KOPT-K1 (cell line): Measurements from ENCODE around the gene RGS7.
"Not testable (repeated sequence)": the region's sequence is repeated elsewhere in the genome, so short reads cannot be mapped to it uniquely, and the experiment has no call there.

ENCODE experiments used
- H3K27ac ChIP-seq: fragments of 200-600 bp; sonication (generic); 2 replicates; pipeline ENCODE4 v1.5.1; 2016; ENCODE audit warnings: antibody characterized with exemption, mild to moderate bottlenecking, low read depth, low read length; ENCODE audit not compliant: poor library complexity, severe bottlenecking
- H3K36me3 ChIP-seq: fragments of 200-600 bp; sonication (generic); 2 replicates; pipeline ENCODE4 v1.5.1; 2017; ENCODE audit warnings: antibody characterized with exemption, mild to moderate bottlenecking, low read length, moderate library complexity; ENCODE audit not compliant: insufficient read depth
- H3K9me3 ChIP-seq: fragments of 200-600 bp; sonication (generic); 2 replicates; pipeline ENCODE4 v1.5.1; 2017; ENCODE audit warnings: antibody characterized with exemption, low read length, mild to moderate bottlenecking; ENCODE audit not compliant: insufficient read depth, poor library complexity, severe bottlenecking

The RGS7 gene

DNA sequence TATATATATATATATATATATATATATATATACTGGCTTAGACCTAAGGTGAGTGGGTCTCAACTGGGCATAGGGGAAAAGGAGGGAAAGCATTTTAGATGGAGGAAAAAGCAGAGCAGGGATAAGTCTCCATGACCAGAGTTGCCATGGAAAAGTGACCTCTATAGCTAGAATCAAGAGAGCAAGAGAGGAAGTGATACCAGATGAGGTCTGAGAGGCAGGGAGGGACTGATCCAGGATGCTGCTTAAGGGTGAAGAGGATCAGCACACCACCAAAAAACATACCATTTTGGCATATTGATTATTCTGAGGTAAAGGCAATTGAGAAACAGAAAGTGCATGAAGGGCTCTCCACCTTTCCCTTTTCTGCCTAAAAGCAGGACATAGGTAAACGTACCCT is 267.9 kb downstream of the RGS7 start:
- H3K36me3 ChIP-seq, H3K9me3 ChIP-seq: not testable (repeated sequence)

DNA sequence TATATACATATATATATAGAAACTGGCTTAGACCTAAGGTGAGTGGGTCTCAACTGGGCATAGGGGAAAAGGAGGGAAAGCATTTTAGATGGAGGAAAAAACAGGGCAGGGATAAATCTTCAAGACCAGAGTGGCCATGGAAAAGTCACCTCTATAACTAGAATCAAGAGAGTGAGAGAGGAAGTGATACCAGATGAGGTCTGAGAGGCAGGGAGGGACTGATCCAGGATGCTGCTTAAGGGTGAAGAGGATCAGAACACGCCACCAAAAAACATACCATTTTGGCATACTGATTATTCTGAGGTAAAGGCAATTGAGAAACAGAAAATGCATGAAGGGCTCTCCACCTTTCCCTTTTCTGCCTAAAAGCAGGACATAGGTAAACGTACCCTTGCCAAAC is 268.9 kb downstream of the RGS7 start:
- not testable (repeated sequence) for H3K27ac ChIP-seq, H3K9me3 ChIP-seq

More for the DNA sequence above, 267.9 kb downstream of the RGS7 start:
- not testable (repeated sequence) for H3K27ac ChIP-seq

DNA sequence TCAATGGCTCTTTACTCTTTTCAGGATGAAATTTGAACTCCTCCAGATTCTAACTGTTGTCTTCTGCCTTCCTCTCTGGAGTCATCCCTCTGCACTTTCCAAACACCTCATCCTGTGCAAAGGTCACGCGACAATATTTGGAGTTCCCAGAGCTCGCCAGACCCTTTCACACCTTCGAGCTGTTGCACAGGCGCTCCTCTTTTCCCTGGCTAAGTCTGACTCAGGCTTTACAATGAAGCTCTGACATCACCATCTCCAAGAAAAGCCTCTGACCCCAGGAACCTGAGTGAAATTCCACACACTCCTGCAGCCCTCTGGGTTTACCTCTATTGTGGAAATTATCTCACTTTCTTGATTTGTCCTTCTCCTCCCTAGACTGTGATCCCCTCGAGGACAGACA is 270.3 kb downstream of the RGS7 start:
- Histone ChIP-seq H3K27ac (no peak overlapping the region), H3K36me3 (no peaks in the 10 kb centered on the region), H3K9me3 (no peaks in the 10 kb centered on the region)

More for the DNA sequence above, 268.9 kb downstream of the RGS7 start:
- not testable (repeated sequence) for H3K36me3 ChIP-seq

DNA sequence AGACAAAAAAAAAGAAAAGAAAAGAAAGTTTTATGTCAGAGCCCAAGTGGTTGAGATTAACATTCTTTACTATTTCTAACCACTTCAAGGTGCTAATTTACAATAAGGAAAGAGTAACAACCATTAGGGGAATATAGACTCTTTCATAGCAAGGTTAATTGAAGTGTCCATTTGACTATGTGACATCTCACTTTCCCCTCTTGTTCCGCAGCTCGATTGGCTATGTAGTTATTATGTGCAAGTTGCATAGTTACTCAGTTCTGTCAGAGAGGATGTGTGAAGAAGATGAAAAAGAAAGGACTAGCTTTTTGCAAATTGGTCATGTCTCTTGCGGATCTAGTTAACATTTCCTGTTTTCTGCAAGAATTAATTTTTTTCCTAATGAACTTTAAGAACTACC is 273.7 kb downstream of the RGS7 start:
- Histone ChIP-seq H3K36me3 (no peaks in the 10 kb centered on the region), H3K9me3 (no peaks in the 10 kb centered on the region), H3K27ac (no peak overlapping the region)

DNA sequence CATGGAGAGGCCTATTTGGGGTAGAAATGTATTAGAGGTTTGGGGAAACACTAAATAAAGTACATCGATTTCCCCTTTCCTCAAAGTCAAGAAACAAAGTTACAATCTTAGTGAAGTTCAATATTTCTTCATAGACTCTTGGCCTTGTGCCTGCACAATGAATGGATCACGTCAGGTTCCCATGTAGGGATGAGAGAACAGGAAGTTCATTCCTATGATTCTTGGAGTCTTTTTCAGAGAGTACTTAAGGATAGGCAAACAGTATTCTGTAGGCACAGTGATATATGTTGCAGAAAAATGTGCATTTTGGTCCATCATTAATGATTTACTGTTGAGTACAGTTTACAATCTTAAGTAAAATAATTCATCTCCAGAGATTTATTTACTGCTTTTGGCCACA is 275.5 kb downstream of the RGS7 start:
- H3K36me3 ChIP-seq: no peaks in the 10 kb centered on the region
- H3K9me3 ChIP-seq: no peaks in the 10 kb centered on the region
- no peak overlapping the region for H3K27ac ChIP-seq

DNA sequence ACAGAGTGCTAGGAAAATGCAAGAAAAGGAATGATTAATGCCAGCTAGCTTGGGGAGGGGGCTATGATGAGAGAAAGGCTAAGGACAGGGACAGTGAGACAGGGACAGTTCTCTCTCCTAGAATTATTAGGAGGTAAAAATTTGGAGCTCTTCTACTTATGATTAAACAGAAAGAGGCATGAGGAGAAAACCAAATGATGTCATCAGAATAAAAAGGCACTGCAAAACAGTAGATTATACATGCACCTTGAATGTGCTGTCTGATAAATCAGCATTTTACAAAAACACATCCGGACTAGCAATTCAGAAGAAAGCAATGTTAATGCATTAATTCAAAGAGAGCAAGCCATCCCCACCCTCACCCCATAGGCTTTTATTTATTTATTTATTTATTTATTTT is 277.5 kb downstream of the RGS7 start:
- no peaks in the 10 kb centered on the region for H3K36me3 ChIP-seq
- H3K9me3 ChIP-seq: no peaks in the 10 kb centered on the region
- H3K27ac ChIP-seq: no peak overlapping the region

DNA sequence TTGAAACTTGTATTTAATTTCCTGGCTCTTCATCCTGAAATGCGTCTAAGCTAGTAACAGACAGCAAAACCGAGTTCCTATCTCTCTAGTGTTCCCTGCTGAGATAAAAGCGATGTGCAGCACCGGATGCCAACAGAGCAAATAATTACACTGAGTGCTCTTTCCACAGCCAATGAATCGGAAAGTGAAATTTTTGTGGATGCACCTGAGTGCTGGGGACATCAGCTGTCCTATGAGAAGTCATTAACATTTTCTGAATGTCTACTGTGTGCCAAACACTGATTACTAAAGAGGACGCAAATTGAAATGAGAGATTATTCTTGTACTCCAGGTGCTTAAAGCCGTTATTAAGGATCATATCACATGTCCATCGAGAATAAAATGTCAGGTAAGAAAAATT is 278.0 kb downstream of the RGS7 start:
- Histone ChIP-seq H3K9me3 (no peaks in the 10 kb centered on the region), H3K27ac (no peak overlapping the region), H3K36me3 (no peaks in the 10 kb centered on the region)

DNA sequence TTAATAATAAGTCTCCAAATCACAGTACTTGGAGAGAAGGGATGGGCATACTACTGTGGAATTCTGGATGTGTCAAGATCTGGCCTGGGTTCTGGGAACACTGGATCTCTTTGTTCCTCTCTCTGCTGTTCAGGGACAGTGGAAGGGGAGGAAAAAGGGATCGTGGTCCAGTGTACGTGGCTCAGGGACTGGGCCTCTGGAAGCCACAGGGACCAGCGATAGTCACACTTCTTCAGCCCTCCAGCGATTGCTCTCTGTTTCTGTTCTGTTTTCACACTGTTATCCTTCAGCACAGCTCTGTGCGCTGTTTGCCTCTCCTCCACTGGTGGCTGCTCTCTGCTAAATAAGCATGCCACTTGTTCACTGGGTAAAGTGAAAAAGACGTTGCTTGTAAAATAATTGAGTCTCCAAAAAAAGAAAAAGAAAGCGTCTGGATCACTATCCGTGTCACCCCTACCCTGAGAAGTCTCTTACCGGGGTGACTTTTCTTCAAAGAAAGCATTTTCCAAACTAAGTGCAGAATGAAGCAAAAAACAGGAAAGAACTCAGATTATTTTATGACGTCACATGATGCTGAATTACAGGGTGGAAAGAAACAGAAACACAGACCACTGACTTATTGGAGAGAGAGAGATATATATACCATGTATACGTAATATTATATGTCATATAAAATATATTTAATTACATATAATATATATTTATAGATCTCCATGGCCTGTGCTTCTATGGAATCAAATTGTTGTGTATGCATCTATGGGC is 279.4 kb downstream of the RGS7 start:
- no peak overlapping the region for H3K27ac ChIP-seq
- no peaks in the 10 kb centered on the region for H3K9me3 ChIP-seq
- H3K36me3 ChIP-seq: no peaks in the 10 kb centered on the region

DNA sequence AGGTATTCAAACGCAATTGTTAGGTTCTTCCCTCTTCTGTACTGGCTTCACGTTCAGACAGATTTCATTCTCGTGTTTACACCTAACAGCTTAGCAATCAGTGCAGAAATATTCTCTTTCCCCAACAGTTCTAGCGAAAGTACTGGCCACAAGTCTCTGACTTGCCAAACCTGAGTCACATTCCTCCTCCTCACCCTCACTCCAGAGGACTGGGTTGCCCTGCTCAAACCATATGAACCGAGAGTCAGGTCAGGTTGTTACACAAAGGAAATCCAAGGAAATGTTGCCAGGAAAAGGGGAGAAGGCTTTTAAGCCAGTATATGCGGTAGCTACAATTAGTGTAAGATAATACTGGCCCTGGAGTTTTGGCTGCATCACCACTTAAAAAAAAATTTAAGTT is 282.5 kb downstream of the RGS7 start:
- no peak overlapping the region for H3K27ac ChIP-seq
- no peaks in the 10 kb centered on the region for H3K9me3 ChIP-seq
- H3K36me3 ChIP-seq: no peaks in the 10 kb centered on the region

DNA sequence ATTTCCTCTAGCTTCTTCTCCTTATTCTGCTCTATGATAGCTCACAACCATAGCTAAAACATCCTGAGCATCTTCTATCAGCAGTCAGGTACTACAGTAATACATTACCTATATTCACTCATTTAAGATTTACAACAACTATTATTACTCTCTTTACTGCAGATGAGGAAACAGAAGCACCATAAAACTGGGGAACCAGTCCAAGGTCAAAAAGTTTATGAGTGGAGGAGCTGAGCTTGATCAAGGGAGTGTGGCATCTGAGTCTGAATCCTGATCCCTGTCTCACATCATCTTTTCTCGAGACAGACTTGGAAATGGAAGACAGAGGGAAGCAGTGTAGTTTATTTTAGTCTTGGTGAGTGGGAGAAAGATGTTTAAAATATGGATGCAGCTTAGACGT is 288.6 kb downstream of the RGS7 start:
- no peak overlapping the region for H3K27ac ChIP-seq
- H3K9me3 ChIP-seq: no peaks in the 10 kb centered on the region
- H3K36me3 ChIP-seq: no peaks in the 10 kb centered on the region

DNA sequence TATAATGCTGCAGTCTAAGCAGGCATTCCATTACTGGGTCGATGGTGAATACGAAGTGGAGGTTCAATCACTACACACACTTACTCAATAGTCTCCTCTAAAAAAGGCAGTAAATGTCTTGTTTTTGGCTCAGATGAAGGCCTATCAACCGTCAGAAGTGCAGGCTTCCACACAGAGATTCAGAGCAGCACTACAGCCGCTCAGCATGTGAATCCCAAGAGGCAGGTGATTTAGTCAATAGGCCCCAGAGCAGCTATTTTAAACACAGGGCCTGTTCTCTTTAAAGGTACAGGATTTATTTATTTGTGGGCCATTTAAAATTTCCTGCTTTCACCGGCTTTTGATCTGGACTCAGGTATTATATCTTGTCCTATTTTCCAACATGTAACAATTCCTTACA is 293.7 kb downstream of the RGS7 start:
- Histone ChIP-seq H3K27ac (no peak overlapping the region), H3K9me3 (no peaks in the 10 kb centered on the region), H3K36me3 (no peaks in the 10 kb centered on the region)

DNA sequence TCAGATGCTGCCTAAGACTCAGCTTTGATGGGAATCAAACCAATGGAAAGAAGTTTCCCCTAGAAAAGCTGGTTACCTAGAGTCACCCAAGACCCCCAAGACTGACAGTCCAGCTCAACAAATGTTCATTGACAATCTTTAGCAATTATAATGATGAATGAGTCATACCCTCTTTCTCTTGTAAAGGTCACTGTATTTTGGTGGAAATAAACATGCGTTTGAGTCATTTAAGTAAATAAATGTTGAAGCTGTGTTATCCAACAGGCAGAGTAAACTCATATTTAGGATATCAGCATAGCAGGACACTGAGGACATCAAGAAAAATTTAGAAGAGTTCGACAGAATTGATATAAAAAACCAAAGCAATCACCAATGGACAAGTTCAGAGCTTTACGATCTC is 295.9 kb downstream of the RGS7 start:
- Histone ChIP-seq H3K27ac (no peak overlapping the region), H3K36me3 (no peaks in the 10 kb centered on the region), H3K9me3 (no peaks in the 10 kb centered on the region)

DNA sequence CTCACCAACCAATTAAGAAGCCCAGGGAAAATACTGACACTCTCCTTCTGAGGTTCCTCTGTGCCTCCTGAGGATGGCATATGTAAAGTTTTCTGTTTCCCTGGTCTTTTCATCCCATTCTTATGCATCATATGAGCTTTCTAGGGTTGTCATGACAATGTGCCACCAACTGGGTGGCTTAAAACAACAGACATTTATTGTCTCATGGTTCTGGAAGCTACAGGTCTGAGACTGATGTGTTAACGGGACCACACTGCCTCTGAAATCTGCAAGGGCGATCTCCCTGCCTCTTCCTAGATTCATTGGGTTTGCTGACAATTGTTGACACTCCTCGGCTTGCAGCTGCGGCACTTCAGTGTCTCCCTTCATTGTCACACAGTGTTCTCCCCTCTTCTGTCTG is 308.4 kb downstream of the RGS7 start:
- Histone ChIP-seq H3K9me3 (no peaks in the 10 kb centered on the region), H3K36me3 (no peaks in the 10 kb centered on the region), H3K27ac (no peak overlapping the region)

DNA sequence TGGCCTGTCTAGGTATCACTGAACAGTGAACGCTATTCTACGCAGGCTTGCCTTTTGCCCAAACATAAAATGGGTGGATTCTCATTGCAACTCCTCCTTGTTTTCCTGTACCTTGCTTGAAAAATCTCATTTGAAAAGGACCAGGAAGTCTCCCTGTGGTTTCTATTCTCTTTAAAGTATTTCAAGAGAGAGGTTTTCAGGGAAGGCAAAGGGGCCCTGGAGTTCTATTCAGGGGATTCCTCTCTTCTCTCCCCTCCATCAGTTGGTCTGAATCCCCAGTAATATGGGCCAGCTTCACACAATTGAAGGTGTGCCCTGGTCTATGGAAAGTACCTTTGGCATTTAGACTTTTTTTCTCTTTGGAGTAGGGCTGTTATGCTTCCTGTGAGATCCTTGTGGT is 311.3 kb downstream of the RGS7 start:
- Histone ChIP-seq H3K27ac (no peak overlapping the region), H3K36me3 (no peaks in the 10 kb centered on the region), H3K9me3 (no peaks in the 10 kb centered on the region)

DNA sequence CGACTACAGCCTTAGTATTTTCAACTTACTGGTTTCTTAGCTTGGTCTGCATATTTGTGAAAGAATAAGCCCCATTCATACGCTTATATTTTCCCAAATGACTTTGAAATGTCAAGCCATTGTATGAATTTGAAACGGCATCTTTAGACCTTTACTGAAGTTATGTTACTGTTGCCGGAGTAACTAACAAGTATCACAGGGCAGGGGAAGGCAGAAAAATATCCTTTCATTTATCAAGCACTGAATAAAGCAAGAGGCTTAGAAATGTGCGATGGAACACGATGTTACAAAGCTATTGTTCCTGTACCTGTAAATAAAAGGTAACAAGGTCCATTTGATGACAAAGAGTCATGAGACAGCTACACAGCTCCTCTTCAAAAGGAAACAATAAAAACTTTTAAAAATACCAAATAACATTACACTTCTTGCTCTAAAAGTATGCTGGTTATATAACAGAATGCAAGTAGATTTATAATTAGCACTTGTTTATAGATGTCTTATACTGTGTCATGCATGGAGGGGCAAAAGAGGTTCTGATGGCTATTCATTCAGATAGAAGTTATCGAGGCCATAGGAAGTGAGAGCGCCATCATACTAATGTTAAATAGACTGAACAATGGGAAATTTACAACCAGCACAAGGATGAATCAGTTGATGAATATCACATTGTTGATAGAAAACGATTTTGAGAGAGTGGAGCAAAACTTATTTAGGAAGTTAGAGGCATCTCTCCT is 322.6 kb downstream of the RGS7 start:
- Histone ChIP-seq H3K36me3 (no peaks in the 10 kb centered on the region), H3K27ac (no peak overlapping the region), H3K9me3 (no peaks in the 10 kb centered on the region)

DNA sequence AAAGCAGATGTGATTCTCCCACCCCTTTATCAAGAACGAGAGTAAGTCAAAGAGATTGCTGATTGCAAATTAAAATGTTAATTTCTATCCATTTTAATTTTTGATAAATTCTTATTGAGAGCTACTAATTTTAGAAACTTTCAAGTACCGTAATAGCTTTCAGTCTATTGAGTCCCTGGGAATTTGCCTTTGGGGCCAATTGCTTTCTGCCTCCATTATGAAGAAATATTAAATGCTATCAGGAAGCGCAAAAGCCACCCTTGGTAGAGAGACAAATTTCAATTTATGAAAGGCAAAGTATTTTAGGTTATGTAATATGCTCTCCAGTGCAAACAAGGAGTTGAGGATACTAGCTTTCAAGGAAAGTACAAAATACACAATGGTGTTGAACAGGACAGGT is 332.2 kb downstream of the RGS7 start:
- Histone ChIP-seq H3K27ac (no peak overlapping the region), H3K36me3 (no peaks in the 10 kb centered on the region)

More for the DNA sequence above, 332.2 kb downstream of the RGS7 start:
- no peaks in the 10 kb centered on the region for H3K9me3 ChIP-seq
